NOMO-1 treated with dmso at 0.1 percent for 144 hours (cell line): Measurements from ENCODE around the gene CHD9.
"Not testable (repeated sequence)": the region's sequence is repeated elsewhere in the genome, so short reads cannot be mapped to it uniquely, and the experiment has no call there.

ENCODE experiments used
- DNase-seq: peaks from one replicate; lab custom pipeline; 2025; ENCODE audit not compliant: unreplicated experiment; lab: John Stamatoyannopoulos, UW

The CHD9 gene, protein sequence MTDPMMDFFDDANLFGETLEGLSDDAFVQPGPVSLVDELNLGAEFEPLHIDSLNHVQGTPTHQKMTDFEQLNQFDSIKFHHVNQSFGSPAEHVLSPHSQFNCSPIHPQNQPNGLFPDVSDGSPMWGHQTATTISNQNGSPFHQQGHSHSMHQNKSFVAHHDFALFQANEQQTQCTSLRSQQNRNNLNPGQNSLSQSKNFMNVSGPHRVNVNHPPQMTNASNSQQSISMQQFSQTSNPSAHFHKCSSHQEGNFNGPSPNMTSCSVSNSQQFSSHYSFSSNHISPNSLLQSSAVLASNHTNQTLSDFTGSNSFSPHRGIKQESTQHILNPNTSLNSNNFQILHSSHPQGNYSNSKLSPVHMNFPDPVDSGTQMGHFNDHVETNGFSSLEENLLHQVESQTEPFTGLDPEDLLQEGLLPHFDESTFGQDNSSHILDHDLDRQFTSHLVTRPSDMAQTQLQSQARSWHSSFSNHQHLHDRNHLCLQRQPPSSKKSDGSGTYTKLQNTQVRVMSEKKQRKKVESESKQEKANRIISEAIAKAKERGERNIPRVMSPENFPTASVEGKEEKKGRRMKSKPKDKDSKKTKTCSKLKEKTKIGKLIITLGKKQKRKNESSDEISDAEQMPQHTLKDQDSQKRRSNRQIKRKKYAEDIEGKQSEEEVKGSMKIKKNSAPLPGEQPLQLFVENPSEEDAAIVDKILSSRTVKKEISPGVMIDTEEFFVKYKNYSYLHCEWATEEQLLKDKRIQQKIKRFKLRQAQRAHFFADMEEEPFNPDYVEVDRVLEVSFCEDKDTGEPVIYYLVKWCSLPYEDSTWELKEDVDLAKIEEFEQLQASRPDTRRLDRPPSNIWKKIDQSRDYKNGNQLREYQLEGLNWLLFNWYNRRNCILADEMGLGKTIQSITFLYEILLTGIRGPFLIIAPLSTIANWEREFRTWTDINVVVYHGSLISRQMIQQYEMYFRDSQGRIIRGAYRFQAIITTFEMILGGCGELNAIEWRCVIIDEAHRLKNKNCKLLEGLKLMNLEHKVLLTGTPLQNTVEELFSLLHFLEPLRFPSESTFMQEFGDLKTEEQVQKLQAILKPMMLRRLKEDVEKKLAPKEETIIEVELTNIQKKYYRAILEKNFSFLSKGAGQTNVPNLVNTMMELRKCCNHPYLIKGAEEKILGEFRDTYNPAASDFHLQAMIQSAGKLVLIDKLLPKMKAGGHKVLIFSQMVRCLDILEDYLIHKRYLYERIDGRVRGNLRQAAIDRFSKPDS (N-terminal part only)

DNA sequence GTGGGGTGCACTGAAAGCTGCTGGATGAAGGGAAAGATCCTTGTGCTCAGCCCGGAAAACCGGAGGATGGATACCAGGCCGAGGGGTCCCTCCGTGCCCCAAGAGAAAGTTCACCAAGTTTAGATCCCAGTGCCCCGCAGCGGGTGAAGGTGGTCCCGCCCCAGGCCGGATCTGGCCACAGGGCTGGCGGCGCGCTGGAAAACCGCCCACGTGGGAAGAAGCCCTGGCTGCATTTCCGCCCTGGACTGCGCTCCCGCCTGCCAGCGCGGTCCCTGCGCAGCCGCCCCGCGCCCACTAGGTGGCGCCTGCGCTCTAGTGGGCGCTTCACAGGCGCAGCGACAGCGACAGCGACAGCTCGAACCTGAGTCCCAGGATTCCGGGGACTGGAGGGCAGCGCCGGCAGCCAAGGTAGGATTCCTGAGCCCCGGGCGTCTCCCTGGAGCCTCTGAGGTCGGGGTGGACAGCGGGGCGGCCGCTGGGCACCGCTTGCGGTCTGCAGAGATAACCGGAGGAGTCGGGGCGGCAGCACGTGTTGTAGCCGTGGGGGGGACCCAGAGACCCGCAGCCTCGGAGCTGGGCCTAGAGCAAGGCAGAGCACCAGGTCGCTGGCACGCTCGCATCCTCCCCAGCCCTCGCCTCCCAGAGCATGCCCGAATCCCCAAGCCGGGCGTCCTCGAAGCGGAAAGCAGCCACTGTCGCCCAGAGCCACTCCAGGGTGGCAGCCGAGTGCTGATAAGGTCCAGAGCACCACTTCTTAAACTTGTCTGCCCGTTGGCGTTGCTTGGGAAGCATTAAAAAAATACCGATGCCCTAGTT is at the start of gene CHD9:
Gene CHD9 (plus strand): TSS at position 322 of the 816 bp plus-strand sequence. CDS start 101,099 bp downstream, outside the sequence.
- DNase-seq: peak; percentile 75

DNA sequence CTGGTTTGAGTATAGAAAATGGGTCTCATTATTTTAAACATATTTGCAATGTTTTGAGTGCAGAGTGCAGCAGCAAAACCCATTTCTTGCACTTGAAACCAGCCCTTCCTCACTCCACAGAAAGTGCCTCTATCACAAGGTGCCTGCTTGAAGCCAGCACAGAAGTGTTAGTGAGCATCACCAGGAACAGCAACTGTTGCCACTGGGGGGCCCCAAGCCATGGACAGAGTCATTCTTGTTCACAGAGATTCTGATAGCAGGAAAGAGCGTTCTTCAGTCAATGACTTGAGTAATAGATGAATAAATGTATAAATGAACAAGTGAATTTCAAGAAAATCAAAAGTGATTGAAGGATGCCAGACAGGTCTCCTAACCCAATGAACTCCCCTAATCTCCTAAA is 47.7 kb upstream of the CHD9 start:
- no peak for DNase-seq

DNA sequence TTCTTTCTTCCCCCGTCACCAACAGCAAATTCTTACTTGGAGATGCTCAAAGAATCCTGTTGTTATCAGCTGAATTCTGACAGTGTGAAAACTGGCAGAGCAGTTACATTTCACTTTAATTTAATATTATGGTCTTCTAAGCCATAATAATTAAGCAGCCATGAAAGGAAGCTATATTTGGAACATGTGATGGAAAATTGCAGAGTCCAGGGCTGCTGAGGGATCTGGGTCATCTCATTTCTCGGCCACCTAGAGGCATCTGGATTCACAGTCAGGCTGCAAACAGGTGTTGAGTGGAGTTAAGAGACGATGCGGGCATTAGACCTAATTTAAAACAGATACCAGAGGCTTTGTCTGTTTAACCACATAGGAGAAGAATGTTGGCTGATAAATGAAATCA is 40.5 kb upstream of the CHD9 start:
- no peak for DNase-seq

DNA sequence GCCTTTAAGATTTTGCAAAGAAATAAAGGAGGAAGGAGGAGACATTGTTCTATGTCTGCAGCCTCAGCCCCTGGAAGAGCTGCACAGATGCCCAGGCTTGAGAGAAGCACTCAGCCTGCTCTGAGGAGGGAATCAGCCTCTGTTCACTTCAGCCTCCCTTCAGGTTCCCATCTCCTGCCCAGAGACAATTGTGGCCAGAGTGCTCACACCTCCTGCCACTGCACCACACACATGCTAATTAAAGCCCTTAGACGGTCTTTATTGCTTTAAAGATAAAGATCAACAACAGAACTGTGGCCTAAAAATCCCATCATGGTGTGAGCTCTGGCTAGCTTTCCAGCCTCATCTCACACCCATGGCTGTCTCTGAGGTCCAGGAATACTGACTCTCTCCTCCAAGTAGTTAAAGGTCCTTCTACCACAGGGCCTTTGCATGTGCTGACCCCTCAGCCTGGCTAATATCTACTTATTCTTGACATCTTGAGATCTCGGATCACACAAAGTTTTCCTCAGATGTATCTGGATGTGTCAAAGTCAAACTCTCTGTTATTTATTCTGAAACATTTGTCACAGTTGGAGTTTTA is 35.9 kb upstream of the CHD9 start:
- no peak for DNase-seq

DNA sequence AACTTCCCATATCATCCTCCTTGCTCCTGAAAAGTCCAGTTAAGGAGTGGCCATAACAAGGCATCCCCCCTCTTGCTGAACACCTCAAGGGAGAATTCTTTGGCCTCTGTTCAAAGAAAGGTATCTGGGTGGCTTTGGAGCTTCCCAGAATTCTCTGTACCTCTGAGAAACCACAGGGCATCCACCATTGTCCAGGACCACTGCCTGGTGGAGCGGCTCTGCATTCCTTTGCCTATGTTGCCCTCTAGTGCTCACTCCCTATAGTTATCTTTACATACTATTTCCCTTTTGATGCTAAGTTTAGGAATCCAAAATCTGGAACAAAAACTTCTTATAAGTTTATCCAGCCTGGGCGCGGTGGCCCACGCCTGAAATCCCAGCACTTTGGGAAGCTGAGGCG is 32.4 kb upstream of the CHD9 start:
- no peak for DNase-seq

DNA sequence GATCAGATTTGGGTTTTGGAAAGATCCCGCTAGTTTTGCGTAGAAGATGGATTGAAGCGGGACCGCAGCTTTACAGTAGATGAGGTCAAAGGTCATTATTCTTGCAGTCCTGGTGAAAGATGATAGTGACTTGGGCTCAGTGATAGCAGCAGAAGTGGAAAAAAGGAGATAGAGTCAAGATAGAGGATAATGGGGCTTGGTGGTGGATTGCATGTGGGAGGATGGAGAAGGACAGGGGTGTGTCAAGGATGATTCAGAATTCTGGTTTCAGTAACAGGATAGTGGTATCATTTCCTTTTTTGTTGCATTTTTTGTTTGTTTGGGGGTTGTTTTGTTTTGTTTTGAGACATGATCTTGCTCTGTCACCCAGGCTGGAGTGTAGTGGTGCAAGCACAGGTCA is 30.7 kb upstream of the CHD9 start:
- no peak for DNase-seq

DNA sequence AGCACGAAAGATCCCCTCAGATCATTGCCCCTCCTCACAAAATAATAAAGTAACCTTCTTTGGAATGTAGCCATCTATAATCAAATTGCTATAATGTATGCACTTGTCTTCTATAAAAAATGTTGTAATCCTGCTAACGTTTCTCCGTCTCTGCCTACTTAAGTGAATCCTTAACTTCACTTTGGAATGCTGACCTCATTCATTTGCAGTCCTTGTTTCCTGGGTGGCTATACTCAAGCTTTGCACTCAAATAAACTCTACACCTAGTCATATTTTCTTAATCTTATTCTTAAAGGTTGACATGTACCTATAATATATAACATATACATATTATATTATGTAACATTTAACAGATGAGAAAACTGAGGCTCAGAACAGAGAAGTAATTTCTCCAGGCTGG is 24.8 kb upstream of the CHD9 start:
- DNase-seq: no peak

DNA sequence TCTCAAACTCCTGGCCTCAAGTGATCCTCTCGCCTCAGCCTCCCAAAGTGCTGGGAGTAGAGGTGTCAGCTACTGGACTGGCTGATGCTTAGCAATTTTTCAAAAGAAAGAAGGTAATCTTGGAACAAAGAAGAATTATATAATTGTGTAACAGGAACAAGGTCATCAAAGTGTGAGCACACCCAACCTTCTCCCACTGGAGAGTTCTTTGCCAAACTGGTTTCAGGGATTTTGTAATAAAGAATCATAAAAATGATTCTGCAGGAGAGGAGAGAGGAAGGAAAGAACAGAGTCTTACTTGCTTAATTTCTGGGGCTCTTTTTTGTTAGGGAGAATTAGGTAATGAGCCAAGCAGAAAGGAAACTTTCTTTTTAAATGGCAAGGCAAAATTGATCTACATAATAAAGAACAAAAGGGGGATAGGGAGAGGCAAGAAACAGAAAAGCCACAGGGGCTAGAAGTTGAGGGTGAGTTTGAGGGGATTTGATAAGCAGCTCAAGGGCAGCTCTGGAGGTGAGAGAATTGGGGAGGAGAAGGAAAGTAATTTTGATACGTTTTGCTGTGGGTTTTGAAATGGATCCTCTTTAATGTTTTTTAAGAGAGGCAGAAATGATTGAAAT is 23.4 kb upstream of the CHD9 start:
- no peak for DNase-seq

DNA sequence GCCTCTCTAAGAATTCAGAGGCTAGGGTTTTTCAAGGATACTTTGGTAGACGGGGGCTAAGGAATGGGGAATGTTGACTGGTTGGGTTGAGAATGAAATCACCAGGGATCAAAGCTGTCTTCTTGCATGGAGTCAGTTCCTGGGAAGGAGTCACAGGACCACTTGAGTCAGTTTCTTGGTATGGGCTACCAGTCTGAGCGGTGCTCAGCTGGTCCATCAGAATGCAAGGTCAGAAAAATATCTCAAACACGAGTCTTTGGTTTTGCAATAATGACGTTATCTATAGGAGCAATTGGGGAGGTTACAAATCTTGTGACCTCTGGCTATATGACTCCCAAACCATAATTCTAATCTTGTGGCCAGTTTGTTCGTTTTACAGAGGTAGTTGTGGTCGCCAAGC is 20.5 kb upstream of the CHD9 start:
- no peak for DNase-seq

DNA sequence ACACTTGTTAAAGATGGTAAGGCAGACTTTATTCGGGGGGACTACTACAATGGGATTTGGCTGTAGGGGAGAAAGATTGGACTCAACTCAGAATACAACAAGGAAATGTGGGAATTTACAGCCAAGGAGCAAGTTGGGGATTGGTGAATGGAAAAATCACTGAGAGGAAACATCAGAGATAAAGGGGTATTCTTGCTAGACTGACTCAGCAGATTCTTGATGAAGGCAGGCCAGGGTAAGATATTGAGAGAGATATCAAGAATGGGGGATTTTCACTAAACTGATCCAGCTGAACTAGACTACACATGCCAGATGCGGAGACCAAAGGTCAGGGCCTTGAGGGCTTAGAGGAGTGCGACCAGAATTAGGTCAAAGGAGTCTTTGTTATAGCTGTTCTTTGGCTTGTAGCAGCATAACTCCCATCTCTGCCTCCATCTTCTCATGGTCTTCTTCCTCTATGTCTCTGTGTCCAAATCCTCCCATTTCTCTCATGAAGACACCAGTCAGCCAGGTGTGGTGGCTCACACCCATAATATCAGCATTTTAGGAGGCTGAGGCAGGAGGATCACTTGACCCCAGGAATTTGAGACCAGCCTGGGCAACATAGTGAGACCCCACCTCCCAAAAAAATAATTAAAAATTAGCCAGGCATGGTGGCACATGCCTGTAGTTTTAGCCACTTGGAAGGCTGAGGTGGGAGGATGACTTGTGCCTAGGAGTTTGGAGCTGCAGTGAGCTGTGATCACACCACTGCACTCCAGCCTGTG is 19.4 kb upstream of the CHD9 start:
- DNase-seq: no peak

DNA sequence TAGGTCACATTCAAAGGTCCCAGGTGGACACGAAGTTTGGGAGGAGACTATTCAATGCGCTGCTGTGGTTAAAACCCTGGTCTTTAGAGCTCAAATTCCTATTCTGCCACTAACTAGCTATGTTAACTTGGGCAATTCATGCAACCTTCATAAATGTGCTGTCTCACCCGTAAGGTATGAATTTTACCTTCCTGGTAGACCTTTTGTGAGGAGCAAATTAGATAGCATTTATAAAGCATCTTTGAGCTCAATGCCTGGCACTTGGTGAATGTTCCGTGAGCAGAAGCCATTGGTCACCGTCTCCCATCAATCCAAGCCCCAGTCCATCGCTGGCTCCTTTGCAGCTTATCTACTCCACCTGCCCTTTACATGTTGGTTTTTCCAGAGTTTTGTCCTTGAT is 18.7 kb upstream of the CHD9 start:
- DNase-seq: no peak

DNA sequence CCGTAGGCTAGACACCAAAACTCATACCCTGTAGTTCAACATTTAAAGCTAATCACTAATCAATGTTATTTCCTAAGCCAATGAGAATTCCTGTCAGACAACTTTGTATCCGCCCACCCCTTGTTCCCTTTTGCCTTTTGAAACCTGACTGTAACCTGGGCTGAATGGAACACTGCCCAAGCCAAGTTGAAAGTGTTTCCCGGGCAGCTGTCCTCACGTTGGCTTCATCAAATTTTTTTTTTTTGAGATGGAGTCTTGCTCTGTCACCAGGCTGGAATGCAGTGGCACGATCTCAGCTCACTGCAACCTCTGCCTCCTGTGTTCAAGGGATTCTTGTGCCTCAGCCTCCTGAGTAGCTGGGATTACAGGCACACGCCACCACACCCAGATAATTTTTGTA is 18.1 kb upstream of the CHD9 start:
- DNase-seq: not testable (repeated sequence)

DNA sequence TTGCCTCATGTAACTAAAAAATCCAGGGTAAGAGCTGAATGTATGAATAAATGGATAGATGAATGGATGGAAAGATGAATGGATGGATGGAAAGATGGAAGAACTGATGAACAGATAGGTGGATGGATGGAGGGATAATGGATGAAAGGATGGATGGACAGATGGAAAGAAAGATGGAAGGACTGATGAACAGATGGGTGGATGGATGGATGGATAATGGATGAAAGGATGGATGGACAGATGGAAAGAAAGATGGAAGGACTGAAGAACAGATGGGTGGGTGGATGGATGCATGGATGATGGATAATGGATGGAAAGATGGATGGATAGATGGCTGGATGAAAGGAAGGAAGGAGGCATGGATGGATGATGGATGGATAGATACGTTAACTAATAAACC is 14.0 kb upstream of the CHD9 start:
- no peak for DNase-seq

DNA sequence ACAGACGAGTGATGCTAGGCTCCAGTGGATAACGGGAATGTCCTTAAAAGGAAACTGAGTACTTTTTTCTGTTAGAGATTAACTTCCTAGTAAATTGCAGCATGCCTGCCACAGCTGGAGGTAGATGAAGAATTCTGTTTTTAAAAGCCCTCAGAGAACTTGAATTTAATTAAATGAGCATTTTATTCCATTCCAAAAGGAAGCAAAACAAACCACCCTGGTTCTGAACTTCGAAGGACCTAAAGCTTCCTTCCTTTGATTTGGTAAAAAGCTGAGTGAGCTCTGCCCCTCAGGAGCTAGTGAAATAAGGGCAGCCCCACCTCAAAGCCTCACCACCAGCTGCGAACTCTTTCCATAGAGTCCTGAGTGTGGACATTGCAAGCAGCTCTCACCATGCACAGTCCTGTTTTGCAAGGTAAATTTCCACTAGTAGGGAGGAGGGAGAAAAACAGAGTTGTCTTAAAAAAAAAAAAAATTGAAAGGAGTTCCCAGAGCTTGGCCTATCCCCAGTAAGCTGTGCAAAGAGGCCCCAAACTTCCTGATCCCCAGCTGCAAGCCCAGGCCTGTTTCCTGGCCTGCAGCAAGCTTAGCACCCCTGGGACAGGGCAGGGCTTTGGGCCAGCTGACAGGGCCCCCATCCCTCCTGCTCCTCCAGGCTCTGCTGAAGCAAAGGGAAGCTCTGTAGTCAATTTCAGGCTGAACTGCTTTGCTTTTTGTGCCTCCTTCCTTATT is 13.3 kb upstream of the CHD9 start:
- peak; percentile 53 for DNase-seq

DNA sequence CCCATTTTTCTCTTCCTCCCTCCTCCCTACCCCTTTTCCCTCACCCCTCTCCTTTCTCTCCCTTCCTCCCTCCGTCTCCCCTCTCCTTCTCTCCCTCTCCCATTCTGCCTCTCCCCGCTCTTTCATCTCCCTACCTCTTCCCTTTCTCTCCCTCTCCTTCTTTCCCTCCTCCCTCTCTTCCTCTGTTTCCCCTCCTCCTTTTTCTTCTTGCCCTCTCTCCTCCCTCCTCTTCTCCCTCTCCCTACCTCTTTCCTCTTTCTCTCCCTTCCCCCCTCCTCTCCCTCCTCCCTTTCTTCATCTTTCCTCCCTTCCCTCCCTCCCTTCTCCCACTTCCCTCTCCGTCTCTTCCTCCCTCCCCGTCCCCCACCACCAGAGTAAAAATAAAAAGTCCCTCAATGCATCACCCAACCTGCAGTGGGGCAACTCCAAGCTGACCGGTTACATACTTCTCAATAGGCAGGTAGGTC is 12.5 kb upstream of the CHD9 start:
- no peak for DNase-seq

DNA sequence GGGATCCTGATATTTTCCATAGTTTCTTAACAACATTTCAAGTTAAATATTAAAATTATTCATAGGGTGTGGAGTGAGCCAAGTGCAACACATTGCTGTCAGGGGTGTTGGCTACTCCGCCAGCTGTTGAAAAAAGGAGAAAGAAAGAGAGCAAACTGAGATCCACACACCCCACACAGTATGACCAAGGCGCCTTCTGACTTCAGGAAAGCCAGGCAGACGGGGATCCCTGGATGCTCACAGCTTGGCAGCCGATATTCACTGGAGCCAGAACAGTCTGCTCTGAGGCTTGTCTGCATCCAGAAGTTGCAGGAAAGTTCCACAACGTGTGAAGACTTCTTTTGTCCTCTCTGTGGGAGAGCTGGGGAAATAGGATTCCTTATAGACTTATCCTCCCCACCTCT is 11.4 kb upstream of the CHD9 start:
- DNase-seq: no peak

DNA sequence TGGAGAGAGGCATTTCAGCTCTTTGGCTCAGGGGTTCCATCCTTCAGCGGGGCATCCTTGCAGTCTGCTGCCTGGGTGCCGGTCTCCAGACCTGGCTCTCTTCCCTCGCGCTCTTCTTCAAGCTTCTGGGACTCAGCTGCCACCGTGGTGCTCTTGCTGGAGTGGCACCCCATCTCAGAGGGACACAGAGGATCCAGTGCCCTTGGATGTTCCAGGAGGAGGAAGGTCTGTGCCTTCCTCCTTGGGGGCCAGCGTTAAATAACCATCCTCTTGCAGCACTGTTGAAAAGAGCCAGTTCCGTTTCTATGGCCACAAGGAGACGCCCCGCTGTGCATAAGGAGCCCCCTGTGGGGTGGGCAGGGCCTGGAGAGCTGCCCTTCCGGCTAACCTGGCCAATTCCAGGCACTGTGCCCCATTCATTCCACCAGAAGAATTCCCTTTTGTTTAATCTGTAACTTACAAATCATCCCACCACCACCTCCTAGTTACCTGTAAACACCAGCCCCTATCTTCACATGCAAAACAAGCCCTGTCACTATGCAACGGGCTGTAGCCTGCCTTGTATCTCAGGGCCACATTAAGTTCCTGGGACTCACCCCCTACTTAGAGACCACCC is 10.7 kb upstream of the CHD9 start:
- DNase-seq: no peak
